ENCODE data around the gene RTN4R.

GRCh38 chr22:20231514-20232236 is 36.4 kb downstream of the RTN4R start:
- TF ChIP-seq CTCF (IDR thresholded peaks at IDR 0.05), result no peak
- no peak for TF ChIP-seq FOXJ3 (CRISPR knock-in tag; IDR thresholded peaks at IDR 0.05)
- no peak for TF ChIP-seq MAX (IDR thresholded peaks at IDR 0.05; ENCODE audit: low read depth)
